Measurements from ENCODE around the gene CLEC20A.

GRCh38 chr1:178457651-178458050, 39.1 kb downstream of the CLEC20A start:
- TF ChIP-seq POLR2AphosphoS5 (IDR thresholded peaks at IDR 0.05; ENCODE audit: low read depth, low read length) (no peak), POLR2A (IDR thresholded peaks at IDR 0.05; ENCODE audit: low read depth, low read length) (no peak)

All from GM12892 (cell line).